ENCODE data around the gene KCNAB1.

DNA sequence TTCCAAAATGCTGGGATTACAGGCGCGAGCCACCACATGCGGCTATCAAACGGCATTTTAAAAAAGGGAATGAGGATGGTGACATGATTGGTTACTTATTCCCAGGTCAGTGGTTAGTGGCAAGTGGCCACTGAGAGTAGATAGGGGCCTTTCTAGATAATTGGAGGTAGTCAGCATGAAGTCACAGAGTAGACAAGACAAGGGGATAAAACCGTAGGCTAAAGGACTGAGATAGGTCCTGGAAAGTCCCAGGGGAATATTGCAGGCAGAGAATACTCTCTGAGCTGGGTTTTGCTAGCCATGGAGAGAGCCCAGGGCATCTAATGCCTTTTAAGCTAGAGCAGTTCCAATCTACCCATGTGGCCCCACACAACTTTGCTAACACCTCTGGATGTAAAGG is 52.2 kb downstream of the KCNAB1 start:
- TF ChIP-seq ZNF274 (IDR thresholded peaks at IDR 0.05; ENCODE audit: low read depth, low read length): no peak
- TF ChIP-seq YY1 (IDR thresholded peaks at IDR 0.05; ENCODE audit: insufficient read depth, insufficient read length): no peak

Measured in NT2/D1 (cell line).